H9 (cell line): ENCODE results near the gene ARFGAP1. TPM values are rescaled to one million over a fixed set of nuclear protein-coding genes. Genes with fewer than 3 reads are reported as not detected.

ENCODE experiments used
- DNase-seq: peaks from one replicate; pipeline ENCODE4 v3.0.0-alpha.2; 2017
- H2AFZ ChIP-seq: one replicate; pipeline ENCODE4 v1.6.1; 2013; ENCODE audit warnings: mild to moderate bottlenecking, low read length, control low read depth, moderate library complexity
- H2AK5ac ChIP-seq: 2 replicates; pipeline ENCODE4 v1.6.1; 2013; ENCODE audit warnings: low read length, control low read depth, mixed read lengths; ENCODE audit not compliant: insufficient read length
- H2BK120ac ChIP-seq: one replicate; pipeline ENCODE4 v1.6.1; 2013; ENCODE audit warnings: low read depth, mild to moderate bottlenecking, low read length, control low read depth, inconsistent platforms; ENCODE audit not compliant: poor library complexity, severe bottlenecking
- H2BK12ac ChIP-seq: 2 replicates; pipeline ENCODE4 v1.6.1; 2013; ENCODE audit warnings: low read length, control low read depth, mixed read lengths, low read depth; ENCODE audit not compliant: insufficient read length
- H2BK15ac ChIP-seq: 2 replicates; pipeline ENCODE4 v1.6.1; 2013; ENCODE audit warnings: low read depth, low read length, control low read depth
- H2BK20ac ChIP-seq: one replicate; pipeline ENCODE4 v1.6.1; 2013; ENCODE audit warnings: low read depth, mild to moderate bottlenecking, low read length, control low read depth, inconsistent platforms; ENCODE audit not compliant: poor library complexity, severe bottlenecking
- H2BK5ac ChIP-seq: 2 replicates; pipeline ENCODE4 v1.6.1; 2013; ENCODE audit warnings: low read length, control low read depth, mixed read lengths; ENCODE audit not compliant: insufficient read length
- H3K14ac ChIP-seq: 2 replicates; pipeline ENCODE4 v1.6.1; 2013; ENCODE audit warnings: low read length, control low read depth; ENCODE audit not compliant: insufficient read depth
- H3K18ac ChIP-seq: 2 replicates; pipeline ENCODE4 v1.6.1; 2013; ENCODE audit warnings: low read depth, mild to moderate bottlenecking, mixed read lengths, low read length, control low read depth; ENCODE audit not compliant: insufficient read length
- H3K23ac ChIP-seq: 2 replicates; pipeline ENCODE4 v1.6.1; 2013; ENCODE audit warnings: low read length, control low read depth, mixed read lengths, low read depth; ENCODE audit not compliant: insufficient read length
- H3K23me2 ChIP-seq: 2 replicates; pipeline ENCODE4 v1.6.1; 2013; ENCODE audit warnings: low read depth, mild to moderate bottlenecking, mixed read lengths, low read length, control low read depth; ENCODE audit not compliant: insufficient read length, poor library complexity, severe bottlenecking
- H3K27ac ChIP-seq: 2 replicates; pipeline ENCODE4 v1.5.1; 2013; ENCODE audit warnings: low read length, control low read depth, mixed read lengths, low read depth; ENCODE audit not compliant: insufficient read length
- H3K27me3 ChIP-seq: 2 replicates; pipeline ENCODE4 v1.6.1; 2013; ENCODE audit warnings: low read length, control low read depth, inconsistent platforms; ENCODE audit not compliant: insufficient read depth
- H3K4ac ChIP-seq: 2 replicates; pipeline ENCODE4 v1.6.1; 2013; ENCODE audit warnings: low read depth, mild to moderate bottlenecking, control low read depth, inconsistent platforms, low read length, moderate library complexity
- H3K4me1 ChIP-seq: 2 replicates; pipeline ENCODE4 v1.6.1; 2013; ENCODE audit warnings: low read length, control low read depth, inconsistent platforms; ENCODE audit not compliant: insufficient read depth
- H3K4me2 ChIP-seq: 2 replicates; pipeline ENCODE4 v1.6.1; 2013; ENCODE audit warnings: low read length, control low read depth, mixed read lengths; ENCODE audit not compliant: insufficient read length, insufficient read depth
- H3K56ac ChIP-seq: 2 replicates; pipeline ENCODE4 v1.6.1; 2013; ENCODE audit warnings: low read depth, mild to moderate bottlenecking, mixed read lengths, low read length, control low read depth; ENCODE audit not compliant: insufficient read length
- H3K79me1 ChIP-seq: 2 replicates; pipeline ENCODE4 v1.6.1; 2013; ENCODE audit warnings: low read depth, mild to moderate bottlenecking, moderate library complexity, low read length, control low read depth, inconsistent platforms; ENCODE audit not compliant: insufficient read depth, poor library complexity, severe bottlenecking
- H3K79me2 ChIP-seq: 2 replicates; pipeline ENCODE4 v1.6.1; 2013; ENCODE audit warnings: low read length, control low read depth, inconsistent platforms; ENCODE audit not compliant: insufficient read depth
- H3K9ac ChIP-seq: 2 replicates; pipeline ENCODE4 v1.6.1; 2013; ENCODE audit warnings: low read length, control low read depth, mixed read lengths; ENCODE audit not compliant: insufficient read length; ENCODE audit errors: extremely low read depth
- H3K9me3 ChIP-seq: one replicate; pipeline ENCODE4 v1.6.1; 2013; ENCODE audit warnings: low read depth, low read length, inconsistent platforms; ENCODE audit not compliant: control insufficient read depth
- H3T11ph ChIP-seq: one replicate; pipeline ENCODE4 v1.6.1; 2013; ENCODE audit warnings: mild to moderate bottlenecking, low read length, control low read depth, inconsistent platforms
- H4K20me1 ChIP-seq: one replicate; pipeline ENCODE4 v1.6.1; 2013; ENCODE audit not compliant: control insufficient read depth, insufficient read length, insufficient read depth
- H4K5ac ChIP-seq: 2 replicates; pipeline ENCODE4 v1.6.1; 2013; ENCODE audit warnings: low read depth, mild to moderate bottlenecking, mixed read lengths, low read length, control low read depth; ENCODE audit not compliant: insufficient read length
- H4K8ac ChIP-seq: replicated peaks from 2 replicates; pipeline ENCODE4 v1.6.1; 2013; ENCODE audit warnings: low read length, control low read depth, mixed read lengths, low read depth; ENCODE audit not compliant: insufficient read length
- H4K91ac ChIP-seq: 2 replicates; pipeline ENCODE4 v1.6.1; 2013; ENCODE audit warnings: low read depth, mild to moderate bottlenecking, moderate library complexity, mixed read lengths, low read length, control low read depth; ENCODE audit not compliant: insufficient read length
- H3K27ac Mint-ChIP-seq, 3 experiments: 2 replicates in 2 of 3; 3 replicates in 1 of 3; pipeline ENCODE4 v1.8.0; 2020 to 2021; ENCODE audit warnings: mixed read lengths in 3 of 3, mild to moderate bottlenecking in 1 of 3, moderate library complexity in 1 of 3
- H3K27me3 Mint-ChIP-seq: 2 replicates; pipeline ENCODE4 v1.8.0; 2021; ENCODE audit warnings: low read depth, mild to moderate bottlenecking, moderate library complexity, mixed read lengths
- H3K36me3 Mint-ChIP-seq, 3 experiments: 2 replicates in 2 of 3; 3 replicates in 1 of 3; pipeline ENCODE4 v1.8.0; 2020 to 2021; ENCODE audit warnings: low read depth in 3 of 3, mixed read lengths in 3 of 3; ENCODE audit not compliant: insufficient read depth in 1 of 3
- H3K4me1 Mint-ChIP-seq, 2 experiments: 2 replicates each; pipeline ENCODE4 v1.8.0; 2020; ENCODE audit warnings: mixed read lengths in 2 of 2
- H3K4me3 Mint-ChIP-seq, 2 experiments: 2 replicates in 1 of 2; 3 replicates in 1 of 2; pipeline ENCODE4 v1.8.0; 2020 to 2021; ENCODE audit warnings: mild to moderate bottlenecking in 2 of 2, mixed read lengths in 2 of 2, moderate library complexity in 1 of 2
- H3K9me3 Mint-ChIP-seq, 2 experiments: 2 replicates in 1 of 2; 3 replicates in 1 of 2; pipeline ENCODE4 v1.8.0; 2020; ENCODE audit warnings: mild to moderate bottlenecking in 2 of 2, mixed read lengths in 2 of 2, moderate library complexity in 1 of 2
- WGBS: extraction: QIAGEN DNeasy Blood & Tissue Kit; methylation state at CpG from one replicate; pipeline ENCODE4 v1.1.7; 2013; ENCODE audit warnings: missing lambda C conversion rate, low lambda C conversion rate, mixed read lengths; ENCODE audit not compliant: insufficient read length; ENCODE audit errors: extremely low coverage; 5-methylcytosine and 5-hydroxymethylcytosine counted together
- total RNA-seq: library from RNA; stranded (reverse); gene quantifications from 2 replicates; pipeline ENCODE4 v1.2.1, GENCODE V29; 2021
- TF ChIP-seq, protein P1 (sequence below): fragments of 200-600 bp; sonication (generic); conservative IDR thresholded peaks from 3 replicates; pipeline ENCODE4 v1.8.0; 2021; ENCODE audit warnings: antibody characterized with exemption, mild to moderate bottlenecking

ARFGAP1 gene
- total RNA-seq, 1 experiment from 2014 or later = 114 TPM

DNA sequence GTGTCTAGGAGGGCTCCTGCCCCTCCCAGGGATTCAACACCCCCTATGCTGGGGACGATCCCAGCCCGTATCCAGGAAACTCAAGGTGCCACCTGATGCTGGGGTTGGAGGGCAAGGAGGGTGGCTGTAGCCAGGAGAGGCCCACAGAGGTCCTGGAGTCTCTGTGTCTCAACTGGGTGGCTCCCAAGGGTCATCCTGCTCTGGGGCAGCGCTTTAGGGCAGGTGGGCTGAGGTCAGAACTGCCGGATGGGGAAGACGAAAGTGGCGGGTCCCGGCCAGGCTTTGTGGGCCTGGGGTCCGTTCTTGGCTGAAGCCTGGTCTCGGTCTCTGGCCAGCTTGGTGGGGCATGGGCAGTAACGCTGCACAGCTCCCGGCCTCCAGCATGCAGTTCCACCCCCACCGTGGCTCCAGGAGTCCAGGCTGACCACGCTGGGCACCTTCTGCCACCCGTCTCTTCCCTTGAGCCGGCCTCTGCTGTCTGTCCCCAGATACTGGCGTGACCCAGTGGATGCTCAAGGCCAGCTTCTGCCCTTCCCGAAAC, 17.6 kb downstream of the ARFGAP1 start:
- no CpG with 5 or more reads among the region's 17 CpGs for WGBS
- Histone ChIP-seq H2AK5ac (no peak overlapping the region), H2BK5ac (no peak overlapping the region), H3K4me1 (no peaks in the 10 kb centered on the region), H3K79me2 (no peaks in the 10 kb centered on the region), H2BK12ac (no peak overlapping the region), H3T11ph (no peak overlapping the region), H3K9me3 (no peaks in the 10 kb centered on the region), H2BK15ac (no peak overlapping the region), H3K4ac (no peak overlapping the region), H3K27me3 (no peaks in the 10 kb centered on the region), H2BK20ac (no peak overlapping the region), H3K23me2 (no peaks in the 10 kb centered on the region), H3K9ac (no peak overlapping the region), H4K20me1 (no peaks in the 10 kb centered on the region), H3K27ac (no peak overlapping the region), H3K23ac (no peak overlapping the region), H2BK120ac (no peak overlapping the region), H3K56ac (no peak overlapping the region), H4K91ac (no peak overlapping the region), H3K14ac (no peak overlapping the region), H3K79me1 (no peaks in the 10 kb centered on the region), H3K4me2 (no peak overlapping the region), H3K18ac (no peak overlapping the region), H4K8ac (no peak overlapping the region), H2AFZ (no peak overlapping the region), H4K5ac (no peak overlapping the region)
- no peaks in the 10 kb centered on the region for H3K9me3 Mint-ChIP-seq
- no peak overlapping the region; a peak in 1 of 7 replicates for H3K27ac Mint-ChIP-seq
- H3K27me3 Mint-ChIP-seq = peaks cover 7% of the 10 kb centered on the region
- peaks cover 6 to 34% (median 24%) of the 10 kb centered on the region in 3 experiments; a peak in 6 of 7 replicates for H3K36me3 Mint-ChIP-seq
- no peak overlapping the region for H3K4me3 Mint-ChIP-seq
- no peak for DNase-seq
- peaks cover 8 to 11% of the 10 kb centered on the region in 2 experiments for H3K4me1 Mint-ChIP-seq
- TF ChIP-seq, protein P1, sequence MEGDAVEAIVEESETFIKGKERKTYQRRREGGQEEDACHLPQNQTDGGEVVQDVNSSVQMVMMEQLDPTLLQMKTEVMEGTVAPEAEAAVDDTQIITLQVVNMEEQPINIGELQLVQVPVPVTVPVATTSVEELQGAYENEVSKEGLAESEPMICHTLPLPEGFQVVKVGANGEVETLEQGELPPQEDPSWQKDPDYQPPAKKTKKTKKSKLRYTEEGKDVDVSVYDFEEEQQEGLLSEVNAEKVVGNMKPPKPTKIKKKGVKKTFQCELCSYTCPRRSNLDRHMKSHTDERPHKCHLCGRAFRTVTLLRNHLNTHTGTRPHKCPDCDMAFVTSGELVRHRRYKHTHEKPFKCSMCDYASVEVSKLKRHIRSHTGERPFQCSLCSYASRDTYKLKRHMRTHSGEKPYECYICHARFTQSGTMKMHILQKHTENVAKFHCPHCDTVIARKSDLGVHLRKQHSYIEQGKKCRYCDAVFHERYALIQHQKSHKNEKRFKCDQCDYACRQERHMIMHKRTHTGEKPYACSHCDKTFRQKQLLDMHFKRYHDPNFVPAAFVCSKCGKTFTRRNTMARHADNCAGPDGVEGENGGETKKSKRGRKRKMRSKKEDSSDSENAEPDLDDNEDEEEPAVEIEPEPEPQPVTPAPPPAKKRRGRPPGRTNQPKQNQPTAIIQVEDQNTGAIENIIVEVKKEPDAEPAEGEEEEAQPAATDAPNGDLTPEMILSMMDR = no peak
